ENCODE data around the gene LPGAT1. TPM values are rescaled to one million over a fixed set of nuclear protein-coding genes. Genes with fewer than 3 reads are reported as not detected.

LPGAT1 gene
- total RNA-seq, 1 experiment from 2014 or later, result 37.5 TPM

DNA sequence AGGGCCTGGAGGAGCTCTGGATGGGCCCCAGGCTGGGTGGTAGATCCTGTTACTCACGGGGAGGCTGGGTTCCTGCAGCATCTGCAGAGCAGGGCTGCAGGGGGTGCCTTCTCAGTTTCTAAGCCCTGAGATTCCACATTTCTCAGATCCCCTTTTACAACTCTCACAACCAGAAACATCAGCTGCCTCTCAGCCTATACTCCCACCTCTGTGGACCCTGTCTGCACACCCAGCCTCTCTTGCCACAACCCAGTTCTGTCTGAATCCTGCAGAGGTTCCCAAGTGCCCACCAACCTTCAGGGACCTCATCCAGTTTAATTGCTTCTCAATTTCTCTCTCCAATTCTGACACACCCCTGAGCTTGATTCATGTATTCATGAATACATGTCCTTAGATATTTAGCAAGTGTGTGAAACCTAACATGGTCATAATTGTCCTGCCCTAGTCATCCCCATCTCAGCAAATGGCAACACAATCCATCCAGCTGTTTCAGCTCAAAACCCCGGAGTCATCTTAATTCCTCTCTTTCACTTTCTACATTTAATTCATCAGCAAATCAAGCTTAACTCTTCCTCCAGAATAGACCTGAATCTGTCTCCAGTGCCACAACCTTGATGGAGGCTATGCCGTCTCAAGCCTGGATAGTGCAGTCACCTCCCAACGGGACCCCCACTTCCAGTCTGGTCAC is 98.1 kb downstream of the LPGAT1 start:
- CTCF ChIA-PET, result no interaction called here
- no peak for DNase-seq (ENCODE audit: low spot score)
- intact Hi-C loops (cut with micrococcal nuclease; ENCODE audit: unreplicated experiment), result no loop called here
- Histone ChIP-seq H3K4me1 (ENCODE audit: insufficient read depth, low read length, poor library complexity, severe bottlenecking) (peaks cover 10% of the 10 kb centered on the region), H3K27me3 (replicated peaks; ENCODE audit: insufficient read depth, low read depth, low read length, poor library complexity) (no peaks in the 10 kb centered on the region), H3K4me3 (ENCODE audit: low read depth, low read length, poor library complexity, severe bottlenecking) (no peak overlapping the region), H3K36me3 (ENCODE audit: insufficient read depth, low read length, poor library complexity, severe bottlenecking) (no peaks in the 10 kb centered on the region), H3K9me3 (ENCODE audit: low read depth, low read length, poor library complexity, severe bottlenecking) (no peaks in the 10 kb centered on the region), H3K27ac (ENCODE audit: low read depth, low read length, poor library complexity, severe bottlenecking) (no peak overlapping the region)
- POLR2A ChIA-PET (ENCODE audit: low non-redundant PET), result no interaction called here
- BruUV-seq (replicated peaks), result no TSS peak
- TF ChIP-seq, protein P1, sequence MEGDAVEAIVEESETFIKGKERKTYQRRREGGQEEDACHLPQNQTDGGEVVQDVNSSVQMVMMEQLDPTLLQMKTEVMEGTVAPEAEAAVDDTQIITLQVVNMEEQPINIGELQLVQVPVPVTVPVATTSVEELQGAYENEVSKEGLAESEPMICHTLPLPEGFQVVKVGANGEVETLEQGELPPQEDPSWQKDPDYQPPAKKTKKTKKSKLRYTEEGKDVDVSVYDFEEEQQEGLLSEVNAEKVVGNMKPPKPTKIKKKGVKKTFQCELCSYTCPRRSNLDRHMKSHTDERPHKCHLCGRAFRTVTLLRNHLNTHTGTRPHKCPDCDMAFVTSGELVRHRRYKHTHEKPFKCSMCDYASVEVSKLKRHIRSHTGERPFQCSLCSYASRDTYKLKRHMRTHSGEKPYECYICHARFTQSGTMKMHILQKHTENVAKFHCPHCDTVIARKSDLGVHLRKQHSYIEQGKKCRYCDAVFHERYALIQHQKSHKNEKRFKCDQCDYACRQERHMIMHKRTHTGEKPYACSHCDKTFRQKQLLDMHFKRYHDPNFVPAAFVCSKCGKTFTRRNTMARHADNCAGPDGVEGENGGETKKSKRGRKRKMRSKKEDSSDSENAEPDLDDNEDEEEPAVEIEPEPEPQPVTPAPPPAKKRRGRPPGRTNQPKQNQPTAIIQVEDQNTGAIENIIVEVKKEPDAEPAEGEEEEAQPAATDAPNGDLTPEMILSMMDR (conservative IDR thresholded peaks at IDR 0.05; ENCODE audit: low read depth, low read length), result no peak
- TF ChIP-seq EZH2 (IDR thresholded peaks at IDR 0.05; ENCODE audit: borderline replicate concordance, low read depth, low read length, poor library complexity, severe bottlenecking), result no peak

GRCh38 chr1:211731456-211732292 is 98.9 kb downstream of the LPGAT1 start:
- TF ChIP-seq, protein P1 (conservative IDR thresholded peaks at IDR 0.05; ENCODE audit: low read depth, low read length), result no peak
- TF ChIP-seq EZH2 (IDR thresholded peaks at IDR 0.05; ENCODE audit: borderline replicate concordance, low read depth, low read length, poor library complexity, severe bottlenecking), result no peak
- Histone ChIP-seq H3K4me1 (ENCODE audit: insufficient read depth, low read length, poor library complexity, severe bottlenecking) (peaks cover 7% of the 10 kb centered on the region), H3K27ac (ENCODE audit: low read depth, low read length, poor library complexity, severe bottlenecking) (no peak overlapping the region), H3K36me3 (ENCODE audit: insufficient read depth, low read length, poor library complexity, severe bottlenecking) (no peaks in the 10 kb centered on the region), H3K9me3 (ENCODE audit: low read depth, low read length, poor library complexity, severe bottlenecking) (no peaks in the 10 kb centered on the region), H3K4me3 (ENCODE audit: low read depth, low read length, poor library complexity, severe bottlenecking) (no peak overlapping the region), H3K27me3 (replicated peaks; ENCODE audit: insufficient read depth, low read depth, low read length, poor library complexity) (no peaks in the 10 kb centered on the region)
- ChIA-PET POLR2A (ENCODE audit: low non-redundant PET) (no interaction called here), CTCF (no interaction called here)
- DNase-seq (ENCODE audit: low spot score), result no peak
- intact Hi-C loops (cut with micrococcal nuclease; ENCODE audit: unreplicated experiment), result no loop called here
- BruUV-seq (replicated peaks), result no TSS peak

GRCh38 chr1:211730347-211730746 is 100.2 kb downstream of the LPGAT1 start:
- ChIA-PET POLR2A (ENCODE audit: low non-redundant PET) (no interaction called here), CTCF (no interaction called here)
- H3K36me3 ChIP-seq (ENCODE audit: insufficient read depth, low read length, poor library complexity, severe bottlenecking), result no peaks in the 10 kb centered on the region
- H3K4me3 ChIP-seq (ENCODE audit: low read depth, low read length, poor library complexity, severe bottlenecking), result no peak overlapping the region
- H3K9me3 ChIP-seq (ENCODE audit: low read depth, low read length, poor library complexity, severe bottlenecking), result no peaks in the 10 kb centered on the region
- intact Hi-C loops (cut with micrococcal nuclease; ENCODE audit: unreplicated experiment), result no loop called here
- H3K4me1 ChIP-seq (ENCODE audit: insufficient read depth, low read length, poor library complexity, severe bottlenecking), result peaks cover 4% of the 10 kb centered on the region
- TF ChIP-seq, protein P1 (conservative IDR thresholded peaks at IDR 0.05; ENCODE audit: low read depth, low read length), result no peak
- no peak for TF ChIP-seq EZH2 (IDR thresholded peaks at IDR 0.05; ENCODE audit: borderline replicate concordance, low read depth, low read length, poor library complexity, severe bottlenecking)
- no peak overlapping the region for H3K27ac ChIP-seq (ENCODE audit: low read depth, low read length, poor library complexity, severe bottlenecking)
- no peaks in the 10 kb centered on the region for H3K27me3 ChIP-seq (replicated peaks; ENCODE audit: insufficient read depth, low read depth, low read length, poor library complexity)
- no TSS peak for BruUV-seq (replicated peaks)
- no peak for DNase-seq (ENCODE audit: low spot score)

Data from A673 (cell line).